KMS-11 (cell line): ENCODE data around the gene AMOTL2.
A peak's percentile ranks its signal among the peaks of the same experiment; 100 is the strongest.

Experiments
- H2AFZ ChIP-seq: fragments of 200-600 bp; sonication (generic); 2 replicates; pipeline ENCODE4 v1.6.1; 2016; ENCODE audit warnings: antibody characterized with exemption, mixed run types, low read depth
- H3K27ac ChIP-seq: fragments of 200-600 bp; sonication (generic); 2 replicates; pipeline ENCODE4 v1.6.1; 2016; ENCODE audit warnings: mild to moderate bottlenecking, mixed run types
- H3K27me3 ChIP-seq: fragments of 200-600 bp; sonication (generic); 2 replicates; pipeline ENCODE4 v1.6.1; 2017; ENCODE audit warnings: mild to moderate bottlenecking, low read depth, mixed run types, moderate library complexity; ENCODE audit not compliant: insufficient read depth
- H3K36me3 ChIP-seq: fragments of 200-600 bp; sonication (generic); 2 replicates; pipeline ENCODE4 v1.6.1; 2017; ENCODE audit warnings: mild to moderate bottlenecking, mixed run types; ENCODE audit not compliant: insufficient read depth
- H3K4me1 ChIP-seq: fragments of 200-600 bp; sonication (generic); 2 replicates; pipeline ENCODE4 v1.6.1; 2016; ENCODE audit warnings: mild to moderate bottlenecking, low read depth, mixed run types; ENCODE audit not compliant: poor library complexity, severe bottlenecking
- H3K4me2 ChIP-seq: fragments of 200-600 bp; sonication (generic); 2 replicates; pipeline ENCODE4 v1.7.0; 2016; ENCODE audit warnings: mild to moderate bottlenecking, mixed run types
- H3K4me3 ChIP-seq: fragments of 200-600 bp; sonication (generic); IDR thresholded peaks from 2 replicates; pipeline ENCODE4 v1.6.1; 2017; ENCODE audit warnings: low read depth, low read length, mixed read lengths; ENCODE audit not compliant: insufficient read depth
- H3K79me2 ChIP-seq: fragments of 200-600 bp; sonication (generic); 2 replicates; pipeline ENCODE4 v1.6.1; 2016; ENCODE audit warnings: low read depth, mixed run types; ENCODE audit not compliant: insufficient read depth
- H3K9ac ChIP-seq: fragments of 200-600 bp; sonication (generic); 2 replicates; pipeline ENCODE4 v1.6.1; 2016; ENCODE audit warnings: mild to moderate bottlenecking, mixed run types
- H4K20me1 ChIP-seq: fragments of 200-600 bp; sonication (generic); 2 replicates; pipeline ENCODE4 v1.6.1; 2016; ENCODE audit warnings: mild to moderate bottlenecking, mixed run types; ENCODE audit not compliant: insufficient read depth
- CTCF ChIP-seq: fragments of 200-600 bp; sonication (generic); conservative IDR thresholded peaks from 2 replicates; pipeline ENCODE4 v1.6.1; 2017; ENCODE audit warnings: low read depth, mild to moderate bottlenecking, antibody characterized with exemption, low read length, moderate library complexity, mixed read lengths

The AMOTL2 gene

GRCh38 chr3:134357914-134358811 is 16.1 kb downstream of the AMOTL2 start:
- H3K9ac ChIP-seq = no peak overlapping the region
- H3K79me2 ChIP-seq = no peaks in the 10 kb centered on the region
- no peaks in the 10 kb centered on the region for H3K27me3 ChIP-seq
- no peak overlapping the region for H3K4me3 ChIP-seq
- H3K36me3 ChIP-seq = no peaks in the 10 kb centered on the region
- TF ChIP-seq CTCF = 0 out of 2 replicates have a peak, but pooled peaks have one; percentile 20
- no peaks in the 10 kb centered on the region for H4K20me1 ChIP-seq
- H3K27ac ChIP-seq = no peak overlapping the region
- H3K4me2 ChIP-seq = no peak overlapping the region
- H3K4me1 ChIP-seq = peaks cover 6% of the 10 kb centered on the region
- no peak overlapping the region for H2AFZ ChIP-seq

DNA sequence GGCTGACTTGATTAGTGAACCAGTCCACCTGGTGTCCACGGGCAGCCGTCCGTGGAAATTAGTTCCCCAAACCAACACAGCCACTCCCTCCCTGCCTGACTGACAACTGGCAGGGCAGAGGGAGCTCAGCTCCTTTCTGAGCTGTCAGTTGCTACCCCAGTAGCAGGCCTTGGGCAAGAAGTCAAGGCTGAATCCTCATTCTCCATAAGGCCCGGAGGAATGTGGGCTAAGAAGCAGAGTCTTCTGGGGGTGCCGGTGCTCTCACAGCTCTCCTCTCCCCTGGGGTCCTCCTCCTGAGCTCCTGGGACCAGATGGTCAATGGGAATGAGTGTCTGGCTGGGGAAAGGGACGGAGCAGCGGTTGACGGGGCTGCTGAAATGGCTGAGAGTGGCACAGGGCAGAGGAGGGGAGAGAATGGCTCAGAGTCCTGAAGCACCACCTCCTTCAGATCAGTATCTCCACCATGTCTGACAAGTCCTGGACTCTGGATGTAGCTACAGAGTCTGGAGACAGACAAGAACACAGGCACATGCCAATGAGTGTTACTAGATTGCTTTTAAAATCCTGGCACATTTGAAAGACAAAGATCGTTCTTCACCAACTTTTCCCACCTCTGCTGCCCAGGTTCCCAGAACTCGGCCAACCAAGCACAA is 16.9 kb downstream of the AMOTL2 start:
- no peak overlapping the region for H3K4me3 ChIP-seq
- no peaks in the 10 kb centered on the region for H3K36me3 ChIP-seq
- H3K27me3 ChIP-seq = no peaks in the 10 kb centered on the region
- no peaks in the 10 kb centered on the region for H3K79me2 ChIP-seq
- no peak overlapping the region for H3K9ac ChIP-seq
- H3K4me1 ChIP-seq = peaks cover 6% of the 10 kb centered on the region
- no peak for TF ChIP-seq CTCF
- H3K27ac ChIP-seq = no peak overlapping the region
- no peaks in the 10 kb centered on the region for H4K20me1 ChIP-seq
- H3K4me2 ChIP-seq = no peak overlapping the region
- H2AFZ ChIP-seq = no peak overlapping the region

- no peaks in the 10 kb centered on the region for H3K36me3 ChIP-seq
- H2AFZ ChIP-seq = no peak overlapping the region
- no peak overlapping the region for H3K4me3 ChIP-seq
- H3K4me1 ChIP-seq = peaks cover 6% of the 10 kb centered on the region
- H3K9ac ChIP-seq = no peak overlapping the region
- no peaks in the 10 kb centered on the region for H3K79me2 ChIP-seq
- no peaks in the 10 kb centered on the region for H3K27me3 ChIP-seq
- no peaks in the 10 kb centered on the region for H4K20me1 ChIP-seq
- H3K27ac ChIP-seq = no peak overlapping the region
- no peak for TF ChIP-seq CTCF
- no peak overlapping the region for H3K4me2 ChIP-seq
These were observed 17.7 kb downstream of the AMOTL2 start for GRCh38 chr3:134356411-134357040.

DNA sequence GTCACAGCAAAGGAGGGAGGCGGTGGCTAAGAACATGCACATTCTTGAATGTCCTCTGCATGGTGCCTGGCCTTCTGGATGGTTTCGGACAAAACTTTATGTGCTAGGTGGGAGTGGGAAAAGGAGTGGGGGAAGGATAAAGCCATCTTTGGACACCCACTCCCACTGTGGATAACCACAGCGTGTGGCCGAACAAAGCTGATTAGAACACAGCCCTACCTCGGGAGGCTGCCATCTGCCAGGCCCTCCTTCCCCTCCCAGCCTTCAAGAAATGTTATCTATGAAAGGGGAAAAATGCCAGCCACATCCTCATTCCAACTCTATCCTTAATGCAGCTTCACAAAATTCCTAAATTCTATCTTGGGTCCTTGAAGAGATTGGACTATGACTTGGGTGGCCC is 18.8 kb downstream of the AMOTL2 start:
- Histone ChIP-seq H3K27me3 (no peaks in the 10 kb centered on the region), H3K9ac (no peak overlapping the region), H3K79me2 (no peaks in the 10 kb centered on the region), H3K4me2 (no peak overlapping the region), H3K4me3 (no peak overlapping the region), H3K4me1 (peaks cover 6% of the 10 kb centered on the region), H2AFZ (no peak overlapping the region), H4K20me1 (no peaks in the 10 kb centered on the region), H3K27ac (no peak overlapping the region), H3K36me3 (no peaks in the 10 kb centered on the region)
- TF ChIP-seq CTCF = no peak
